Cortex of kidney (tissue), 1 donor: ENCODE data around the gene KIAA2012.

Source experiments
- DNase-seq: peaks from one replicate; lab custom pipeline; 2025; lab: John Stamatoyannopoulos, UW

The KIAA2012 gene

DNA sequence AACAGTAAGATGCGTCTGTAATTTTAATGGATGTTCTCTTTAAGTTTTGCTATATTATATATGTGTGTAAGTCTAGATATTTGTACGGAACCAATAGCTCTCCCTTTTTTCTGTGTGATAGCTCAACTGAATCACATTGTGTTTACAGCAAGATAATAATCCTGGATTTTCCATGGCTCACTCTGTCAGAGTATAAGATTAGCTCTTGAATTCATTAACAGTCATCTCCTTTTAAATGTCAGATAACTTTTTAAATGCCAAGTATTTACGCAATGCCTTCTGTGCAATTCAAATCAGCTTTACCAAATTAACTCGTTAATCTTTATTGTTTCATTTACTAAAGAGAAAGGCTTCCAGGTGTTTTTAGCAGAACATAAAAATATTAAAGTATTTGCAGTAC is 76.9 kb downstream of the KIAA2012 start:
- DNase-seq, result no peak

DNA sequence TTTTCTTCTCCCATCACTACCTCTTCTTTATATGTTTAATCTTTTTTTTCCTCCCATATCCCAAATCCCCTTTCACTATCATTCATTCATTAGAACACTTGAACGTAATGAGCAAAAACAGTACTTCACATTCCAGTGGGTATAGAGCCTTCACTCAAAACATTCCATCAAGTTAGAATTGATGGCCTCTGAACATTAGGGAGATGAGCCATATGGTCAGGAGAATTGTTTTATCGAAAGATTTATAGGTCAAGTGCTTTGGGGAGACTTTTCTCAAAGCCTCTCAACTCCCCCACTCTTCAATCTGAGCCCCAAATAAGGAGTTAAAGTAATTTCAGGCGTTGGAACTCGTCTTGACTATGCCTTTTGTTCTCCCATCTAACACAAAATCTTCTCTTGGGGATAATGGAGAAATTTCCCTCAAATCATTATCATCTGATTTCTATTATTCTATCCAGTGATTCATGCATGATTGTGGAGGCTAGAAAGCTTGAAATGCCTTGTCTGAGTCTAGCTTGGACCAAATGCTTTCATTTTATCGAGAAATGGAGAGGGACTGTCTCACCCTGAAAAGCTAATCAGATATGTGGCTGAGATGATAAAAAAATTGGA is 79.2 kb downstream of the KIAA2012 start:
- DNase-seq, result no peak

DNA sequence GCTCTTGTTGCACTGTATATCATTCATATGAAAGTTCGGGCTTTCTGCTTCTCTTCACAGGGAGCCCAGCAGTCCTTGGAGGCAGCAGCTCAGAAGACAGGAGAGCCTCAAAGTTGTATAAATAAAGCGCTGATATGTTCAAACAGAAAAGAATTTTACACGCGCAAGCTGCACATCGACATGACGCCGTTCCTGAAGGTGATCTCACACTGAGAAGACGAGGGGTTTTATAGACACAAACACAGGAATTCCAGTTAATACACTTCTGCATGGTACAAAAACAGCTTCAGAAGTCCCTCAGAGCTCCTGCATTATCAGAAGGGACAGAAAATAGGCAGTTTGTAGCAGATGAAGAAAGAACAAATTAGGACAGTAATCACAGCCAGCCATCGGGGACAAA is 81.6 kb downstream of the KIAA2012 start:
- DNase-seq, result no peak

DNA sequence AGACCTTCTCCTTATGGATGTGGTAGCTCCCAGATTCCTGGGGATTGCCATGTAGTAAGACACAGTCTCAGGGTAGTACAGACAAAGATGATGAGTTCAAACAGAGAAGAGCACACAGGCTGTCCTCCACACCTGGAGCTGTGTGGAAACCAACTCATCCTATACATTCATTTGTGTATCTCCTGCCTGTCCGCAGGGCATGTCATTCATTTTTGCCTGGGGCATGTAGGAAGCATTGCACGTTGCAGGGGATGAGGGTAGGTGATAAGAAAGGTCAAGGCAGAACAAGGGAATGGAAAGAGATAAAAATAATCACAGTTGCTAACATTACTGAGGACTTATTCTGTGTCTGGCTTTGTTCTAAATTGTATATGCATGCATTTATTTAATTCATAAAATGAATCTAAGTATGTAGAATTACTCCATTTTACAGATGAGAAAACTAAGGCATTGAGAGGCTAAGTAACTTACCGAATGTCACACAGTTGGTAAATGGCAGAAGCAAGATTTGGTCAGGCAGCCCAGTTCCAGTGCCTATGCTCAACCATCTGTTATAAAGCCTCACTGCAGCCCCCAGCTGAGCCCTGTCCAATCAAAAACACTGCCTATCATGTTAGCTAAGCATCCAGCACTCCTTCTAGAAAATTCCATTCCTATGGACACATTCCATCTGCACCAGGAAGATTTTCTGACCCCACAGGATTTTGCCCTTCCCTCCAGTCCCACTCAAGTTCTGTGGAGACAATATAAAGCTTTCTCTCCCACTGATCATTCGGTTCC is 84.3 kb downstream of the KIAA2012 start:
- no peak for DNase-seq

DNA sequence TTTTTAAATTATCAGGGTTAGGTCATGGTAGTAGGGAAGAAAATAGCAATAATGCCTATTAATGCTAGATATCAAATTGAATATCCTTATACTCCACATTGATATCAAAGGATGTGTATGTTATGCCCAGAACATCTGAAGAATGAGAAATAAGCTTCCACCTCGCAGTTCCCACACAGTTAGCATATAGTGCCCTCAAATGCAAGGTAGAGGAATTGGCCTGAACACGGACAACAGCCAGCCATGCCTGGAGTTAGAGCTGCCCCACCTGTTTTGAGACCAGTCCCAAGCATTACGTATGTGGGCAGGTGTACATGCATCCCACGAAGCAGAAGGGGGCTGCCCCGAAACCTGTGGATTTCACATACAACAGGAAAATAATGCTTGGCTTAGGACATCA is 85.7 kb downstream of the KIAA2012 start:
- DNase-seq, result no peak

DNA sequence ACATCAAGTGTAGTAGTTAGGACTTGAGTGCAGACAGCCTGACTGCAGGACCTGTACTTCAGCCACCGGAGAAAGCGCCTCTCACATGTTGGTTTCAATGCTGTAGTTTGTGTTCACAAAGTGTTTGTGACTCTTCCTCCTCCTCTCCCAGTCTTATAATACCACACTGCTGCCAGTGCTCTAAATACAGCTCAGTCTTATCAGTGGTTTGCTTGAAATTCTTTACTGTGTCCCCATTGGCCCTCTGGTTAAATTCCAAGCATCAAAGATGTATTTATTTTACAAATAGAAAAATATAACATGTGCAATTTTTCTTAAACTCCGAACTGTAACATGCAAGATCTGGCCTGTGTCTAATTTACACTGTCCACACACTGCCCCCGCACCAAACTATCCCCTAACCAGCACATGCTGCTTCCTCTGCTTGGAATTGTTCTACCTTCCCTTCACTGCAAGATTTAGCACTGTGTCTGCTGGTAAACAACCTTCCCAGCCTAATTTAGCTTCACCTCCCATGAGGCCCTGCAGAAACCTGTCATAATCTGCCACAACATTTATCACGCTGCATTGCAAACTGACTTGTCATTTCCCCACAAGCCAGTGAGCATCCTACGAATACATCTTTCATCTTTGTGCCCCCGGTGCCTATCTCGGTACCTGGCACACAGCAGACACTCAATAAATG is 88.2 kb downstream of the KIAA2012 start:
- DNase-seq, result no peak

DNA sequence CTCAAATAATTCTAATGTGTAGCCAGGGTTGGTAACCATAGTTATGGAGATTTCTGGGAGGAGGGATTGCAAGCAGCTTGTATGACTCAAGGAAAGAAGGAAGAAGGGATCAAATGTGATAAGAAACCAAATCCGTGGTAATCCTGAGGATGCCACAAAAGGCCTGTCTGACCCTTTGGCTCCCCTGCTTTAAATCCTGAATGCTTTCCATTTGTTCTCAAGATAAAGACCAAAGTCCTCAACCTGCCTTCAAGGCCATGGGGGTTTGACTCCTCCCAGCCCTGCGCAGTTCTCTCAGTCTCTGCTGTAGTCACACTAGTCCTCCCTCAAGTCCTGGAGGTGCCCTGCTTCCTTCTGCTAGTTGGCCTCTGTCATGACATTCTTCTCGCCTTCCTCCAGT is 91.4 kb downstream of the KIAA2012 start:
- DNase-seq, result no peak

DNA sequence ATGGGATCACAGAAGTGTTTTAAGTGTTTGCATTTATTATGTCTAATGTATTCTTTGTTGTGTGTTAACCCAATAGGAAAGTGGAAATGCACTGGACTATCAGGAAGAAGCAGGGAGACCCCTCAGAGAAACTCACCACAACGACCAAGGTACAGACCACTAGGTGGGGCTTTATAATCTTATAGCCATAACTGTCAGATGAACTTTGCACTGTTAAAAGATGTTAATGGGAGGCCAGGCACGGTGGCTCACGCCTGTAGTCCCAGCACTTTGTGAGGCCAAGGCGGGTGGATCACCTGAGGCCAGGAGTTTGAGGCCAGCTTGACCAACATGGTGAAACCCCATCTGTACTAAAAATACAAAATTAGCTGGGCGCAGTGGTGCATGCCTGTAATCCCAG is 92.2 kb downstream of the KIAA2012 start:
- no peak for DNase-seq

DNA sequence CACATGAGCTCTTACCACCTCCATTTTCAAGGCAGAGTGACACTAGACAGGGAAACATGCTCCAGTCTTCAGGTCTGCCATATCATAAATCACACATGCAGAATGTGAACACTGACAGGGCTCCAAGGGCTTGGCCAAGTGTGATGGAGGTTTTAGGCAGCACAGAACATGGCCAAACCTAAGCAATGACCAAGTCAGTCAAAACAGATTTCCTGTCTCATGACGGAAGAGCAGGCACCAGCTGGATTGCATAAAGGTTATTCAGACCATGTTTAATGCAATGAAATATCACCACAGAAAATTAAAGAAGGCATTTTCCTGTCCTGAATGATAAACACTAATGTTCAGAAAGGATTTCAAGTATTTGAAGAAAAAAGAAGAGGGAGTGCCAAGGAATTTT is 92.9 kb downstream of the KIAA2012 start:
- no peak for DNase-seq

DNA sequence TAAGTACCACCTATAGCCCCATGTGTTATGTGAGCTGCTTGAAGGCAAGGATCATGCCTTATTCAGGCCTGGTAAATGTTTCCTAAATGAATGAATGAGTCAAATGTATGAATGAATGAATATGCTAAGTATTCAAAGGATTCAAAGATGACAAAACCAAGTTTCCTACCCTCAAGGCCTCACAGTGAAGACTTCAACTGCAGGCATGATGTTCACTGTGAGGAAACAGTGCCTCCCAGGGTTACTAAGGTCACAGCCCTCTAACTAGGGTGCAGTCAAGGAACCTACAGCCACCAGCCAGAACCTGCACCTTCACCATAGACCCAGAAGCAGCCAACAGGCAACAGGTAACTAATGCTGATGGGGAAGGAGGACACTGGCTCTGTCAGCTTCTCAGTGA is 96.1 kb downstream of the KIAA2012 start:
- no peak for DNase-seq

DNA sequence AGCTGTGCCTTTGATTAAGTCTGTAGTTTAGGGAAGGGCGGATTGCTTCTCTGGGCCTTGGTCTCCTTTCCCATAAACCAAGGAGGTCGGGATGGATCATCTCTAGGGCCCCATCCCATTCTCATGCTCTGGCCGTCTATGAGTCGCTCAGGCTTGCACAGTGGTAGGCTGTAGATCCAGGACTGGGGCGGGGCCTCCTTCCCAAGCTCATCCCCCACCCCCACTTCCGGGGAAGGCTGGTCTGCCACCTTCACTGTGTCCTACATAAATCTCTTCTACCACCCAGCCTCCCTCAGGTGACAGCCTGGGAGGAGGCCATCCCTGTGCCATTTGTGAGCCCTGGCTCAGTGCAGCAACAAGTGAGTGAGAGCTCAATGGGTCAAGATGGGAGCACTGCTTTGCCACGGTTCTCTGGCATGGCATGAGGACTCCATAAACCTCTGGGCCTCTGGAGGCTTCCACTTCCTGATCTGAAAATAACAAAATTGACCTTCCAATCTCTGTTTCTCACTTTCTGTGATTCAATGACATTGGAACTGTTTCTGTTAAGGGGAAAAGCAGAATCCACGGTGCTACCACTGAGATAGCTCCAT is 96.9 kb downstream of the KIAA2012 start:
- DNase-seq, result no peak

DNA sequence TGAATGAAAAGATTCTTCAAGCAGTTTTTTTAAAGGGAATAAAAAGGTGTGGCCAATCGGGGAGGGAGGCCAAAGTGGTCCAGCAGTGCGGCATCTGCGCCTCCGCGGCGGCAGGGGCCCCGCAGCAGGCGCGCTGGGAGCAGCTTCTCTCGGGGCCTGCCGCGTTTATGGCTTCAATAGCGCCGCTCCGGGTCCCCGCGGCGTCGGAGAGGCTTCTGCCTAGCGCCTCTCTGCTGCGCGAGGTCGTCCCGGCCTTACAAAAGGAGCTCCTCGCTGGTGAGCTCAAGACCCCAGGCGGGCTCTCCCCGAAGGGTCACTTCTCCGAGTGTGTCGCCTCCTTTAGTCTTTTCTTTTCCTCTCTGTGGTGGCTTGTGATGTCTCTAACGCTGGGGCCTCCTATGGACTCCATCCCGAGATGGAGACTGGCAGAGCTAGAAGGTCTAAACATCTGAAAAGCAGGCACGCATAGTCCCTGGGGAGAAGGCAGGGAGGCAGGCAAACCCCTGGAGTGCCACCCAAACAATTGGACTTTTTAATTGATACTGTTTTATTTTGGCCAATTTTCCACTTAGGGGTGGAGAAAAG is 98.3 kb downstream of the KIAA2012 start:
- no peak for DNase-seq

DNA sequence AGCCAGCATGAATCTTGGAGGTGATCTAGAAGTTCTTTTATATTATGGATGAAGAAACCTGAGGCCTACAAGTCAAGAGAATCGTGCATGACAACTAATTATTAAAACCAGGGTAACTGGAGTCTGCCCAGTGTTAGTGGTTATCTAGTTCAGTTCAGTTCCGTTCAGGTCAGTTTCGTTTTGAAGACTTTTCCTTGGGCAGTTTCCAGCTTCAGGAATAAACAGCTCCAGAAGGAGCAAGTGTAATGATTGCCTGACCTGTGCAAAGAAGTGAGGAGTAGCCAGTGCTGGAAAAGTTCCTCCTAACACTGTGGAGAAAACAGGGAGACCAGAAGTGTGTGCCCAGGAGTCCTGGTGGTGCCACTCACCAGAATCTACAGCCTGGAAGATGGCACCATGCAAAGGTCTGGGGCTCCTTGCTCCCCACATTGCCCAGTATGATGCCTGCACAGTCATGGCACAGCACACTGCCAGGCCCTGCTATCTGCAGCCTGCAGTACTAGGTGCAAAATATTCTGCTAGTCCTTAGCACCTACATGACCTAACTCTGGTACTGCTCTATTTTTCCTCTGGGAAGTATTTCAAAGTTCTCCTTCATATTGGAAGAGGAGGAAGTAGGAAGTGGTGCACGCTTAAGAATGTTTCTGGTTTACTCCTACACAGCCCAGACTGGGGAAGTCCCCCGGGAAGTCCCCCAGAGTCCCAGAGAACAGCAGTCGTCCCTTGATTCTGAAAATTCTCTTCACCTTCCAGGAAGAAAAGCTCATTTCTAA is 99.6 kb downstream of the KIAA2012 start:
- DNase-seq, result no peak

DNA sequence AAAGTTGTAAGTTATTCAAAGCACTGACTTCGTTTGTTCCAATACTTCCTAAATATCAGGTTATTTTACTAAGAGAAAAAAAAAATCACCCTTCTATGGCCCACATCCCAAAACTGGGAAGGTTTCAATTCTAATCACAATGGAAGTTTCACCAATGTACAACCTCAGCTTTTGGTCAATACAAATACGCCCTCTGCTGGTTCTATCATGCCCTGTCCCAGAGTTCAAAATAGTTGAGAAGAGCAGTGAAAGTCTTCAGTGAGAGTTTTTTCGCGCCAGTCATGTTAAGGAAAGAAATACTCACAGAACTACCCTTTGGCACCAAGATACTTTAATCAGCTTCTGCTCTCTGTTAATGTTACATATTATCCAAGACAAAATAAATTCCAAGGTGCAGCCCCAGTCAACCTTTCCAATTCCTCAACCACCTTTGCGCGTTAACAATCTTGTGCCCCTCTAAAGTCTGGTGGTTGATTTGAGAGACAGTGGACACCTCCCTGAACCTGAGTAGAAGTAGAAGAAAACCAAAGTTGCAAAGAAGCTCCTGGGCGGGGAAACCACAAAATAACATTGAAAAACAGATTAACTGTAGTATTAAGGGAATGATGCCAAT is 105.4 kb downstream of the KIAA2012 start:
- DNase-seq, result no peak

DNA sequence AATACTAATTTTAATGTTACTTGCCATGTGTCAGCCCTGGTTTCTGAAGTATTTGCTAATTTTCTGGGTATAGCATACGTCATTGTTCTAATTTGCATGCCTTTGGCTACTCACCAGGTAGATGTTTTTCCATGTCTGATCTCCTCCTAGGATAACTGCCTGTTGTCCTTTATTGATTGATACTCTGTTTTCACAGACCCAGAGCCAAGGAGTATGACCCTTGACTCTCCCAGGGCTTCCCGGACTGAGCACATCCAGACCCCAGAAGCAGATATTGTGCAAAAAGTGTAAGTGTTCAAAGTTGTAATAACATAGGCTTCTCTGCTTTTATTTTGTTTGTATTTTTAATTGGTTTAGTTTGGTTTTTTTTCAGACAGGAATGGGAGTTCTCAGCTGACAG is 111.5 kb downstream of the KIAA2012 start:
- no peak for DNase-seq

DNA sequence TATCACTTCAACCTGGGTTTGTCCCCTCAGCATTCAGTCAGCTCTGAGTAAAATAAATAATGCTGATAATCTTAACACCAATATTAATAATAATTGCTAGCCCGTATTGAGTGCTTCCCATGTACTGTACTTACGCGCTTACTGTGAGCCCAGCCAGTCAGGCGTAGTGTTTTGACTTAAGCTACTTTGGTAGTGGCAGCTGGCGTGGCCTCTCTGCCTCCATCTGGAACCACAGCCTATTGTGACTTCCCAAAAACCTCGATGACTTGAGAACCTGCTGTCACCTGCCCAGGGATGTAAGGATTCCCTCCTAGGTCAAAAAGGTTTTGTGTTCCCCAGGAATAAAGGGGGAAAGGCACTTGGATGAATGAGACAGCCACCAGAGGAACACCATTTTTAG is 112.1 kb downstream of the KIAA2012 start:
- no peak for DNase-seq

DNA sequence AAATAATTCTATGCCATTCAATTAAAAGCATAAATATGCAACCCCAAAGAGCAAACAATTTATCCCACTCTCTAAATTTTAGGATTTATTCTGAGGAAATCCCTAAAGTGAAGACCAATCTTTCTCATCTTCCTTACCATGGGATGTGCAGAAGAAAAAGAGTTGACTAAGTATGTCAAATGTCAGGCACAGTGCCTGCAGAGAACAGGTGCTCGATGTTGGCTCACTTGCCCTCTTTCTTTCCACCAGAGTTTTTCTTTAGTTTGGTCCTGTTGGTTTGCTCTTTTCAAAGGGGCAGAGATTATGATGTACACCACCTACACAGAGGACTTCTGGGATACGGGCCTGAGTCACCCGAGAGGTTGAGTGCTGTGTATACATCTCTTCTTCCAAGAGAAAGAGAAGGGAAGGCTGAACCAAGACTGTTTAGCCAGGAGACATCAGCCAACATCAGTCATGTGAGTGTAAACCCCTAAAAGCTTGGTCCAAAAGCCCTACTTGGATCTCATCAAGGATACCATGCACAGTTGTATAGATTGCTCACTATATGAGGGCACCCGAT is 113.7 kb downstream of the KIAA2012 start:
- no peak for DNase-seq

DNA sequence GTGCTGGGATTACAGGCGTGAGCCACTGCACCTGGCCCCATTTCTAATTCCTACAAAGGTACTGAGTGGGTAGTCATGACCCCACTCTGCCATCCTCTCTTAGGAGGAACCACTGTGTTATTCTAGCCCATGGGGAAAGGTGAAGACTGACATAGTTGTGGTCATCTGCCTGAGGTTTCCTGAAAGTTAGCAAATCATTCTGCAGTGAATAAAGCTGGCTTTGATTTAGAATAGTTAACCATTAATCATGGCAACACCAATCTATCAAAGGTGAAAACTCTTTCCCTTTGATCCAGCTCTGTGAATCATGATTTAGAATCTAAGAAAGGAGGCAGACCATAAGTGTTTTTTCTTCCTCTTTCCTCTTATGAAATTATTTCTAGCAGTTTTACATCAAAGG is 114.5 kb downstream of the KIAA2012 start:
- DNase-seq, result no peak

DNA sequence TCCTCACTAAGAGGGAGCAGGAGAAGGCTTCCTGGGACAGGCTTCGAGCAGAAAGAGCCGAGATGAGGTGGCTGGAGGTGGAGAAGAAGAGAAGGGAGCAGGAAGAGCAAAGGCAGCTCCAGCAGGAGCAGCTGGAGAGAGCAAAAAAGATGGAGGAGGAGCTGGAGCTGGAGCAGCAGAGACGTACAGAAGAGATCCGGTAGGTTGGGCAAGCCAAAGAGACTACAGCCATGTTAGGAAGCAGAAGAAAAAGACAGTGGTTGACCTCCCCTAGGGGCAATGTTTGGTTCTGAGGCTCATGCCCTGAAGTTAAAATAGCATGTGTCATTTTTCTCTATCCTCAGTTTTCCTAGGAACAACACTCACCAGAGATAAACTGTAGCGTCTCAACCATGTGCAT is 120.2 kb downstream of the KIAA2012 start:
- no peak for DNase-seq

DNA sequence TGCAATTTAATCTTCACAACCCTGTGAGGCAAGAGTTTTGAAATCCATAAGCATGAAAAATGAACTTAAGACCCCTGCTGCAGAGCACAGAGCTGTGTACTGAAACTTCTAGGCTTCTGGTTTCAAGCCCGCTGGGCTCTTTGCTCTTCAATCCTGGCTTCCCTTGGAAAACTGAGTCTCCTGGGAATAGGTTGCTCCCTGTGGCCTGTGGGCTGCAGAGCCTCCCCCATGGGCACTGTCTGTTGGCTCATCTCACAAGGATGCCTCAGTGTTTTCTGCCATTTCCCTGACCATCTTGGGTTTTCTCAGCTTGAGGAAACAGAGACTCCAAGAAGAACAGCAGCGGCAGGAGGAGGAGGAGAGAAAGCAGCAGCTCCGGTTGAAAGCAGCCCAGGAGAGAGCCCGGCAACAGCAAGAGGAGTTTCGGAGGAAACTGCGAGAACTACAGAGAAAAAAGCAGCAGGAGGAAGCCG is 120.9 kb downstream of the KIAA2012 start:
- DNase-seq, result no peak

DNA sequence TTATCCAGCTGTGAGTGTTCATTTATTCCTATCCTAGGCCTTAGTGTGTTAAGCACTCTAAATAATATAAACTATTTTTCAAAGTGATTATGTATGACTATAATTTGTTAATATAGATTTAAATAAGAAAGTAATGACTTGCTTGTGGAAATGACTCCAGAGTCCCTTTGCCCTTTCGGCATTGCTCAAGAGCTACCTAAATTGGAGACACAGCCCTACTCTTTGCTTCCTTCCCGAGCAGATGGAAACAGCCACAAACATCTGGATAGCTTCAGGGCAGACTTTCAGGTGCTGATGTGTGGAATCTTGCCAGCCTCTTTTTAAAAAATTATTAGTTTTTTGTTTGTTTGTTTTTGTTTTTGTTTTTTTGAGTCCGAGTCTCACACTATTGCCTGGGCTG is 121.4 kb downstream of the KIAA2012 start:
- DNase-seq, result no peak
